Measurements from ENCODE around the gene CTSW.

Gene CTSW

GRCh38 chr11:65855927-65856363 lies 23.7 kb upstream of the CTSW start:
- peaks cover 52% of the 10 kb centered on the region for H3K36me3 ChIP-seq (ENCODE audit: control insufficient read depth, insufficient read depth, low read length)
- H3K27me3 ChIP-seq (replicated peaks; ENCODE audit: control insufficient read depth, insufficient read depth, low read length, poor library complexity, severe bottlenecking), result no peaks in the 10 kb centered on the region
- H3K27ac ChIP-seq (ENCODE audit: insufficient read depth, low read length, poor library complexity, severe bottlenecking), result no peak overlapping the region
- DNase-seq, result no peak
- peak overlapping the region; percentile 96 for H3K4me3 ChIP-seq (ENCODE audit: insufficient read depth, low read depth, low read length, poor library complexity, severe bottlenecking)
- H3K9me3 ChIP-seq (ENCODE audit: control insufficient read depth, low read length), result no peaks in the 10 kb centered on the region
- H3K4me1 ChIP-seq (ENCODE audit: control insufficient read depth, insufficient read depth, low read length, poor library complexity, severe bottlenecking), result peaks cover 37% of the 10 kb centered on the region

DNA sequence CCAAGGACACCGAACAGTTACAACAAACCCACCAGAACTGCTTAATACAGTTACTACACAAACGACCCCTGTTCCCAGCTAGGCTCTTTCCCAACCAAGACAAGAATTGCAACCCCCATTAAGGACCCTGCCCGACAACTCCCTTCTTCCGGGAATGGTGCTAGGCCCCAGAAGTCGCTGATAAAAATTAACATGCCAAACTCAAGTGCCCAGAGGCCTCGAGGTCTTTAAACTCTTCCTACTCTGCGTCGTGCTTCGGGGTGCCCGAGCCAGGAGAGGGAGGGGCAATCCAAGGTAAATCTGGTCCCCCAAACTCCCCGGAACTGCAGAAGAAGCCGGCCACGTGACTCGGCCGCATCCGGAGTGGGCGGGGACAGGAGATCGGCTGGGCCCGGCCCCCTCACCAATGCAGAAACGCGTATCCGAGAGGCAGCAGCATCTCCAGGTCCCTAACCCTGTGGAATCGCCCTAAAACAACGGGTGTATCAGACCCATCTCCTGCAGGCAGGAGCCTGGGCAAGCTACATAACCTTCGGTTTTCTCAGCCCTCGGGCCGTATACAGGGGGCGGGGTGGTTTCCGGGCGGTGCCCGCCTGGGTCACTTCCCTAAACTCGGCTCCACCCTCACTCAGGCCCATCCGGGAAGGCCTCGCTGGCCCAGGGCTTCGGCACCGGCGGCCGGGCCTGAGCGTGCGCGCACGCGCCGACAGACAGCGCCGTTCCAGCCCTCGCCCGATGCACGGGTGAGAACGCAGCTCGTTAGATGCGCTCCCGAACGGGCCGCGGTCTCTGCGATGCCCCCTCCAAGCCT lies 22.7 kb upstream of the CTSW start:
- Histone ChIP-seq H3K4me1 (ENCODE audit: control insufficient read depth, insufficient read depth, low read length, poor library complexity, severe bottlenecking) (peaks cover 46% of the 10 kb centered on the region), H3K4me3 (ENCODE audit: insufficient read depth, low read depth, low read length, poor library complexity, severe bottlenecking) (peak overlapping the region; percentile 96), H3K27me3 (replicated peaks; ENCODE audit: control insufficient read depth, insufficient read depth, low read length, poor library complexity, severe bottlenecking) (no peaks in the 10 kb centered on the region), H3K36me3 (ENCODE audit: control insufficient read depth, insufficient read depth, low read length) (peaks cover 43% of the 10 kb centered on the region), H3K27ac (ENCODE audit: insufficient read depth, low read length, poor library complexity, severe bottlenecking) (peak overlapping the region; percentile 71), H3K9me3 (ENCODE audit: control insufficient read depth, low read length) (no peaks in the 10 kb centered on the region)
- peak; percentile 73 to 83 (median 75) for DNase-seq

- Histone ChIP-seq H3K9me3 (ENCODE audit: control insufficient read depth, low read length) (no peaks in the 10 kb centered on the region), H3K4me1 (ENCODE audit: control insufficient read depth, insufficient read depth, low read length, poor library complexity, severe bottlenecking) (peaks cover 46% of the 10 kb centered on the region)
Measured at GRCh38 chr11:65857500-65857852, 22.2 kb upstream of the CTSW start.

DNA sequence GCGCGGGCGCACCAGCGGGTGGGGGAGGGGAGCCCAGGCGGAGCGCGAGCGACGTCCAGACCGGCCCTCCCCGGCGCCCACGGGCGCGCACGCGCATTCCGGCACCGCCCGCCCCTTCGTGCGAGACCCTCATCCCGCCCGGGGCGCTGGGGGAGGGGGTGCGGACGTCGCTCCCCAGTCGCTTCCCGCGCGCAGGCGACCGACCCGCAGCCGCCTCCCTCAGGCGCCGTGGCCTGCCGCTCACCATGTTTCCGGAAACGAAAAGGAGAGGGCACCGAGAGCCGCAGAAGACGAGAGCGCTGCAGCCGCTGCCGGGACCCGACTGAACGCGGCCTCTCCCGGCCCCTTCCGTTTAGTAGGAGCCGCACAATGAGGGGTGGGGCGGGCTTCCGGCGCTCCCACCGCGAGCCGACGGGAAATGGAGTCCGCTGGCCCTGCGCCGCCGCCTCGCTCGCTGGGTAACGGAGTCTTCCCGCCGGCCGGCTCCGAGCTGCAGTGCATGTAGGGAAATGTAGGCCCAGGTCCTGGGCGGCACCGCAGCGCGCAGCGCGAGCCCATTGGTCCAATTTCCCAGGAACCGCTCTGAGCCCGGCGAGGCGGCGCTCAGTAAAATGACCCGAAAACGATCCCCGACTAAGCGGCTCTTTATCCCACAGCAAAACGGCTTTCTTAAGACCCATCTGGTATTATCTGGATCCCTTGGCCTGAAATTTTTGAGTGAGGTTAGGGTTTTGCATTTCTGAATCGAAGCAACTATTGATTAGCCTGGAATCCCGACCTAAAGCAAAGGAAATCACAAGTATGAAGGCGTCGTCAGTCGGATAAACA lies 21.6 kb upstream of the CTSW start, which contains the start of gene CFL1:
Gene CFL1, minus strand, starts transcription at position 328 of the 828 bp plus-strand sequence. Its CDS starts 81 bp downstream, at position 247.
- peaks cover 46% of the 10 kb centered on the region for H3K4me1 ChIP-seq (ENCODE audit: control insufficient read depth, insufficient read depth, low read length, poor library complexity, severe bottlenecking)
- no peaks in the 10 kb centered on the region for H3K27me3 ChIP-seq (replicated peaks; ENCODE audit: control insufficient read depth, insufficient read depth, low read length, poor library complexity, severe bottlenecking)
- peaks cover 42% of the 10 kb centered on the region for H3K36me3 ChIP-seq (ENCODE audit: control insufficient read depth, insufficient read depth, low read length)
- H3K4me3 ChIP-seq (ENCODE audit: insufficient read depth, low read depth, low read length, poor library complexity, severe bottlenecking), result peak within 1 kb of the TSS; percentile 96
- DNase-seq, result peak; percentile 94 to 97 (median 95)
- H3K9me3 ChIP-seq (ENCODE audit: control insufficient read depth, low read length), result no peaks in the 10 kb centered on the region
- peak within 1 kb of the TSS; percentile 86 for H3K27ac ChIP-seq (ENCODE audit: insufficient read depth, low read length, poor library complexity, severe bottlenecking)

More at GRCh38 chr11:65857500-65857852, 22.2 kb upstream of the CTSW start:
- Histone ChIP-seq H3K27ac (ENCODE audit: insufficient read depth, low read length, poor library complexity, severe bottlenecking) (peak overlapping the region; percentile 71), H3K4me3 (ENCODE audit: insufficient read depth, low read depth, low read length, poor library complexity, severe bottlenecking) (peak overlapping the region; percentile 96), H3K36me3 (ENCODE audit: control insufficient read depth, insufficient read depth, low read length) (peaks cover 42% of the 10 kb centered on the region), H3K27me3 (replicated peaks; ENCODE audit: control insufficient read depth, insufficient read depth, low read length, poor library complexity, severe bottlenecking) (no peaks in the 10 kb centered on the region)
- DNase-seq, result peak; percentile 29 to 48 (median 47)

DNA sequence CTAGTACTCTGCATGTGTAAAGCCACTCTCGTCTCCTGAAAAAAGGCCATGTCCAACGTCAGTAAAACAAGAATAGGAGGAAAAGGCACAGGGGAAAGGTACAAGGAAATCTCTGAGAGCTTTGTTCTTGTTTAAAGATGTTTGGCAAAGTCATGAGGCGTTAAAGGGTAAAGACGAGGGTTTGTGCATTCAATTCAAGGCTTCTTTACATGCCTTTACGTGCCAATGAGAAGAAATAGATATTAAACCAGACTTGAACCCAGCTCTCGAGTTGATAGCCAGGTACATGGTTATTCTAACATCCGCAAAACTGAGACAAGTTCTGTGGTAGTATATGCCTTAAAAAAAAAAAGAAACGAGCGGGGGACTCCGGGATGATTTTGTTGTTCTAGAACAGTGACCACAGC lies 21.0 kb upstream of the CTSW start:
- Histone ChIP-seq H3K4me3 (ENCODE audit: insufficient read depth, low read depth, low read length, poor library complexity, severe bottlenecking) (peak overlapping the region; percentile 96), H3K4me1 (ENCODE audit: control insufficient read depth, insufficient read depth, low read length, poor library complexity, severe bottlenecking) (peaks cover 44% of the 10 kb centered on the region), H3K9me3 (ENCODE audit: control insufficient read depth, low read length) (no peaks in the 10 kb centered on the region), H3K27ac (ENCODE audit: insufficient read depth, low read length, poor library complexity, severe bottlenecking) (peak overlapping the region; percentile 86), H3K27me3 (replicated peaks; ENCODE audit: control insufficient read depth, insufficient read depth, low read length, poor library complexity, severe bottlenecking) (no peaks in the 10 kb centered on the region), H3K36me3 (ENCODE audit: control insufficient read depth, insufficient read depth, low read length) (peaks cover 42% of the 10 kb centered on the region)
- DNase-seq, result no peak

GRCh38 chr11:65859095-65859811 lies 20.4 kb upstream of the CTSW start:
- H3K27me3 ChIP-seq (replicated peaks; ENCODE audit: control insufficient read depth, insufficient read depth, low read length, poor library complexity, severe bottlenecking), result no peaks in the 10 kb centered on the region
- H3K36me3 ChIP-seq (ENCODE audit: control insufficient read depth, insufficient read depth, low read length), result peaks cover 42% of the 10 kb centered on the region
- H3K4me3 ChIP-seq (ENCODE audit: insufficient read depth, low read depth, low read length, poor library complexity, severe bottlenecking), result peak overlapping the region; percentile 96
- no peaks in the 10 kb centered on the region for H3K9me3 ChIP-seq (ENCODE audit: control insufficient read depth, low read length)
- DNase-seq, result peak; percentile 94 to 96 (median 94)
- peak overlapping the region; percentile 86 for H3K27ac ChIP-seq (ENCODE audit: insufficient read depth, low read length, poor library complexity, severe bottlenecking)
- H3K4me1 ChIP-seq (ENCODE audit: control insufficient read depth, insufficient read depth, low read length, poor library complexity, severe bottlenecking), result peaks cover 42% of the 10 kb centered on the region

GRCh38 chr11:65859812-65860277 lies 19.8 kb upstream of the CTSW start:
- H3K4me1 ChIP-seq (ENCODE audit: control insufficient read depth, insufficient read depth, low read length, poor library complexity, severe bottlenecking), result peaks cover 42% of the 10 kb centered on the region
- H3K36me3 ChIP-seq (ENCODE audit: control insufficient read depth, insufficient read depth, low read length), result peaks cover 42% of the 10 kb centered on the region
- peak overlapping the region; percentile 86 for H3K27ac ChIP-seq (ENCODE audit: insufficient read depth, low read length, poor library complexity, severe bottlenecking)
- H3K4me3 ChIP-seq (ENCODE audit: insufficient read depth, low read depth, low read length, poor library complexity, severe bottlenecking), result peak overlapping the region; percentile 96
- no peak for DNase-seq
- no peaks in the 10 kb centered on the region for H3K27me3 ChIP-seq (replicated peaks; ENCODE audit: control insufficient read depth, insufficient read depth, low read length, poor library complexity, severe bottlenecking)
- no peaks in the 10 kb centered on the region for H3K9me3 ChIP-seq (ENCODE audit: control insufficient read depth, low read length)

- peaks cover 40% of the 10 kb centered on the region for H3K4me1 ChIP-seq (ENCODE audit: control insufficient read depth, insufficient read depth, low read length, poor library complexity, severe bottlenecking)
- H3K36me3 ChIP-seq (ENCODE audit: control insufficient read depth, insufficient read depth, low read length), result peaks cover 42% of the 10 kb centered on the region
- no peaks in the 10 kb centered on the region for H3K9me3 ChIP-seq (ENCODE audit: control insufficient read depth, low read length)
- peak within 1 kb of the TSS; percentile 86 for H3K27ac ChIP-seq (ENCODE audit: insufficient read depth, low read length, poor library complexity, severe bottlenecking)
- DNase-seq, result peak; percentile 86 to 92 (median 91)
- H3K27me3 ChIP-seq (replicated peaks; ENCODE audit: control insufficient read depth, insufficient read depth, low read length, poor library complexity, severe bottlenecking), result no peaks in the 10 kb centered on the region
- H3K4me3 ChIP-seq (ENCODE audit: insufficient read depth, low read depth, low read length, poor library complexity, severe bottlenecking), result peak within 1 kb of the TSS; percentile 96
Measured at GRCh38 chr11:65860278-65861164, 19.1 kb upstream of the CTSW start, which contains the start of gene MUS81. TSS of gene MUS81 (plus strand) at chr11:65860433. CDS start at chr11:65860754, 321 bp downstream.

DNA sequence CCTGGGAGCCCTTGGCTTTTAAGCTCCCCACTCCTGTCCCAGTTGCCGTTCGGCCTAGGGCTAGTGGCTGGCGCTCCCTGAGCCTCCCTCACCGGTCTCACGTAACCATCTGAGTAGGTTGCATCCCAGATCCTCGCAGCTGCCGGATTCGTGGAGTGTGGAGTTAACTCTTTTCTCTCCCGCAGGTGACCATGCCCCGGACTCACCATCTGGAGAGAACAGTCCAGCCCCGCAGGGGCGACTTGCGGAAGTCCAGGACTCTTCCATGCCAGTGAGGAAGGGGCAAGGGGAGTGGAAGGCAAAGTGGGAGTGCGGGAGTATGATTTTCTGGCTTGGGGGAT lies 18.5 kb upstream of the CTSW start:
- Histone ChIP-seq H3K4me1 (ENCODE audit: control insufficient read depth, insufficient read depth, low read length, poor library complexity, severe bottlenecking) (peaks cover 33% of the 10 kb centered on the region), H3K36me3 (ENCODE audit: control insufficient read depth, insufficient read depth, low read length) (peaks cover 42% of the 10 kb centered on the region), H3K27me3 (replicated peaks; ENCODE audit: control insufficient read depth, insufficient read depth, low read length, poor library complexity, severe bottlenecking) (no peaks in the 10 kb centered on the region), H3K4me3 (ENCODE audit: insufficient read depth, low read depth, low read length, poor library complexity, severe bottlenecking) (peak overlapping the region; percentile 96), H3K27ac (ENCODE audit: insufficient read depth, low read length, poor library complexity, severe bottlenecking) (peak overlapping the region; percentile 86), H3K9me3 (ENCODE audit: control insufficient read depth, low read length) (no peaks in the 10 kb centered on the region)
- no peak for DNase-seq
